GM10248 (cell line): ENCODE results near the gene SMC3.

Source experiments
- CTCF ChIA-PET: fragments of 300-600 bp; sonication (Branson Sonifier 250); formaldehyde crosslinking; extraction: SDS; loops from one replicate; lab custom pipeline; 2021; ENCODE audit warnings: antibody characterized with exemption; lab: Yijun Ruan, JAX
- POLR2A ChIA-PET: fragments of 350-650 bp; sonication (Branson Sonifier 250); formaldehyde crosslinking; extraction: SDS; loops from one replicate; lab custom pipeline; 2020; ENCODE audit warnings: antibody characterized with exemption; lab: Yijun Ruan, JAX
- DNase-seq: peaks from one replicate; pipeline ENCODE4 v3.0.0; 2012; ENCODE audit errors: extremely low spot score
- CTCF ChIP-seq: IDR thresholded peaks from 2 replicates; pipeline ENCODE4 v1.5.1; 2012; ENCODE audit warnings: mild to moderate bottlenecking, low read depth; ENCODE audit errors: extremely low read depth, missing control alignments, control extremely low read depth

Gene SMC3

GRCh38 chr10:110643035-110643652 is 75.6 kb downstream of the SMC3 start:
- CTCF ChIA-PET = no interaction called here
- no peak for DNase-seq
- POLR2A ChIA-PET = no interaction called here
- TF ChIP-seq CTCF = no peak

- peak; percentile 41 for DNase-seq
- ChIA-PET POLR2A (no interaction called here), CTCF (interaction anchor here (0.9 to 1.3 kb wide), 2 partner anchors 29 to 63 kb away, joined by 3 read pairs; no protein-coding TSS in a partner anchor)
- no peak for TF ChIP-seq CTCF
Measured at GRCh38 chr10:110643653-110644597, 76.4 kb downstream of the SMC3 start, which contains the start of gene RBM20. RBM20 (plus strand) TSS chr10:110644336; CDS start chr10:110644455, 119 bp downstream.

GRCh38 chr10:110644598-110645462 is 77.3 kb downstream of the SMC3 start:
- ChIA-PET POLR2A (no interaction called here), CTCF (interaction anchor here (0.9 to 1.3 kb wide), 2 partner anchors 28 to 62 kb away, joined by 3 read pairs; no protein-coding TSS in a partner anchor)
- no peak for DNase-seq
- no peak for TF ChIP-seq CTCF

- TF ChIP-seq CTCF = no peak
- ChIA-PET CTCF (interaction anchor here (1.2 to 3.8 kb wide), 6 partner anchors 8 to 35 kb away, joined by 3 to 12 read pairs (median 3); no protein-coding TSS in a partner anchor), POLR2A (no interaction called here)
- DNase-seq = no peak
Measured at GRCh38 chr10:110646417-110647135, 79.1 kb downstream of the SMC3 start.

- DNase-seq = no peak
- no peak for TF ChIP-seq CTCF
- ChIA-PET POLR2A (no interaction called here), CTCF (interaction anchor here (1.0 to 3.8 kb wide), 6 partner anchors 9 to 36 kb away, joined by 3 to 12 read pairs (median 4); no protein-coding TSS in a partner anchor)
Measured at GRCh38 chr10:110647136-110647430, 79.6 kb downstream of the SMC3 start.
